Fibroblast of villous mesenchyme (primary cell): ENCODE results near the gene WDR48. TPM values are rescaled to one million over a fixed set of nuclear protein-coding genes. Genes with fewer than 3 reads are reported as not detected.

ENCODE experiments used
- DNase-seq: peaks from one replicate; pipeline ENCODE4 v3.0.0-alpha.2; 2010; ENCODE audit warnings: low read depth
- H3K4me3 ChIP-seq: 2 replicates; pipeline ENCODE4 v1.5.1; 2011; ENCODE audit warnings: low read depth, mild to moderate bottlenecking, low read length
- CTCF ChIP-seq: IDR thresholded peaks from 2 replicates; pipeline ENCODE4 v1.5.1; 2012; ENCODE audit warnings: low read depth, mild to moderate bottlenecking, low read length; ENCODE audit not compliant: insufficient read depth
- total RNA-seq: library from RNA; depleted of rRNA; stranded (reverse); fragments of >200 nt; gene quantifications from 2 replicates; pipeline ENCODE4 v1.2.3, GENCODE V29; 2012

WDR48 gene
- total RNA-seq, 1 donor = 30.2 TPM

- H3K4me3 ChIP-seq = no peak overlapping the region
- no peak for DNase-seq
- TF ChIP-seq CTCF = no peak
Observed at GRCh38 chr3:39079530-39079929, 27.7 kb downstream of the WDR48 start.

- no peak for DNase-seq
- no peak overlapping the region for H3K4me3 ChIP-seq
- TF ChIP-seq CTCF = no peak
Observed at GRCh38 chr3:39080026-39080425, 28.2 kb downstream of the WDR48 start.

GRCh38 chr3:39082666-39083313, 31.0 kb downstream of the WDR48 start:
- no peak for TF ChIP-seq CTCF
- H3K4me3 ChIP-seq = no peak overlapping the region
- DNase-seq = no peak

GRCh38 chr3:39086144-39086543, 34.3 kb downstream of the WDR48 start:
- DNase-seq = no peak
- TF ChIP-seq CTCF = no peak
- no peak overlapping the region for H3K4me3 ChIP-seq

- TF ChIP-seq CTCF = no peak
- no peak overlapping the region for H3K4me3 ChIP-seq
- no peak for DNase-seq
Observed at GRCh38 chr3:39088456-39088855, 36.6 kb downstream of the WDR48 start.

GRCh38 chr3:39088889-39089288, 37.1 kb downstream of the WDR48 start:
- peak; percentile 49 for DNase-seq
- TF ChIP-seq CTCF = no peak
- H3K4me3 ChIP-seq = no peak overlapping the region

GRCh38 chr3:39090922-39091321, 39.1 kb downstream of the WDR48 start:
- TF ChIP-seq CTCF = no peak
- no peak overlapping the region for H3K4me3 ChIP-seq
- peak; percentile 28 for DNase-seq
